Tibial nerve (tissue), 4 donors: ENCODE results near the gene PPP2R2C. TPM values are rescaled to one million over a fixed set of nuclear protein-coding genes. Genes with fewer than 3 reads are reported as not detected.

Experiments
- DNase-seq, 2 donors: peaks; one replicate each; pipeline ENCODE4 v3.0.0-alpha.2; 2019; ENCODE audit warnings: low spot score in 2 of 2
- H3K27ac ChIP-seq, 4 donors: fragments of 200-600 bp; sonication (generic) in 3 of 4; one replicate each; pipeline ENCODE4 v1.5.1; 2017 to 2019; ENCODE audit warnings: mild to moderate bottlenecking in 1 of 4
- H3K27me3 ChIP-seq, 2 donors: fragments of 200-600 bp; sonication (generic) in 1 of 2; one replicate each; pipeline versions ENCODE4 v1.5.1 to v1.6.0; 2017 to 2019
- H3K36me3 ChIP-seq, 3 donors: fragments of 200-600 bp; sonication (generic); one replicate each; pipeline ENCODE4 v1.5.1; 2018 to 2019
- H3K4me1 ChIP-seq, 4 donors: fragments of 200-600 bp; sonication (generic) in 3 of 4; one replicate each; pipeline ENCODE4 v1.5.1; 2017 to 2019
- H3K4me3 ChIP-seq, 4 donors: fragments of 200-600 bp; sonication (generic) in 3 of 4; one replicate each; pipeline ENCODE4 v1.5.1; 2017 to 2019; ENCODE audit warnings: mild to moderate bottlenecking in 1 of 4, moderate library complexity in 1 of 4
- H3K9me3 ChIP-seq, 4 donors: fragments of 200-600 bp; sonication (generic) in 3 of 4; one replicate each; pipeline ENCODE4 v1.5.1; 2017 to 2019
- EP300 ChIP-seq, 2 donors: sonication (generic); formaldehyde crosslinking; IDR thresholded peaks; one replicate each; pipeline ENCODE4 v1.6.1; 2017; ENCODE audit warnings: antibody characterized with exemption in 2 of 2, mild to moderate bottlenecking in 1 of 2
- POLR2A ChIP-seq, 2 donors: fragments of 450-650 bp; IDR thresholded peaks; one replicate each; pipeline ENCODE4 v1.6.1; 2017; ENCODE audit warnings: antibody characterized with exemption in 2 of 2, mild to moderate bottlenecking in 2 of 2, moderate library complexity in 2 of 2
- WGBS, 2 donors: methylation state at CpG; one replicate each; pipeline ENCODE4 v1.1.5; 2018; 5-methylcytosine and 5-hydroxymethylcytosine counted together
- total RNA-seq, 4 donors: library from RNA; depleted of rRNA; stranded (reverse); fragments of >200 nt; gene quantifications; one replicate each; pipeline ENCODE4 v1.1.0, GENCODE V29; 2016
- TF ChIP-seq, protein P1 (sequence below), 5 experiments: fragments of 200-600 bp in 3 of 5; fragments of 450-650 bp in 2 of 5; sonication (generic) in 3 of 5; IDR thresholded peaks; one replicate each; pipeline ENCODE4 v1.5.1; 2016 to 2019; ENCODE audit warnings: antibody characterized with exemption in 5 of 5, mild to moderate bottlenecking in 3 of 5, moderate library complexity in 2 of 5

PPP2R2C gene
- total RNA-seq, 4 donors from 2014 or later = under 0.01 to 0.66 (median 0.42) TPM; not detected in 1

DNA sequence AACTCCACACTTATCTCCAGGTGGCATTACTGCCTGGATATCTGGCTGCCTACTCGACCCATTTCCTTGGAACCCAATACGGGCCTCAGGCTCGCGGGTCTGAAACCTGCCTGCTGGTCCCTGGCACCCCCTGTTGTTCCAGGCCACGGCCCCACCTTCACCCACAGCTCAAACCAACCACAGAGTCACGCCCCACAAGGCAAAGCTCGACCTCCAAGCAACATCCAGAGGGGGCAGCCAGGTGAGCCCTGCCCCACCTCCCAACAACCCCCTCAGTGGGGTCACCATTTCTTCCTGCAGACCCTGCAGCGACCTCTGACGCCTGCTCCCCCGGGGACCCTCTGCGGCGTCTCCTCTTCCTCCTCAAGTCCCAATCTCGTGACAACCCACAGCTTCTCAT lies 126.5 kb downstream of the PPP2R2C start:
- Histone ChIP-seq H3K4me3 (no peak overlapping the region), H3K9me3 (peaks cover 0 to 13% (median 0%) of the 10 kb centered on the region in 4 donors), H3K27me3 (peaks cover 0 to 11% of the 10 kb centered on the region in 2 donors), H3K27ac (no peak overlapping the region), H3K36me3 (no peaks in the 10 kb centered on the region), H3K4me1 (peaks cover 0 to 10% (median 0%) of the 10 kb centered on the region in 4 donors)
- DNase-seq = no peak
- TF ChIP-seq, protein P1, sequence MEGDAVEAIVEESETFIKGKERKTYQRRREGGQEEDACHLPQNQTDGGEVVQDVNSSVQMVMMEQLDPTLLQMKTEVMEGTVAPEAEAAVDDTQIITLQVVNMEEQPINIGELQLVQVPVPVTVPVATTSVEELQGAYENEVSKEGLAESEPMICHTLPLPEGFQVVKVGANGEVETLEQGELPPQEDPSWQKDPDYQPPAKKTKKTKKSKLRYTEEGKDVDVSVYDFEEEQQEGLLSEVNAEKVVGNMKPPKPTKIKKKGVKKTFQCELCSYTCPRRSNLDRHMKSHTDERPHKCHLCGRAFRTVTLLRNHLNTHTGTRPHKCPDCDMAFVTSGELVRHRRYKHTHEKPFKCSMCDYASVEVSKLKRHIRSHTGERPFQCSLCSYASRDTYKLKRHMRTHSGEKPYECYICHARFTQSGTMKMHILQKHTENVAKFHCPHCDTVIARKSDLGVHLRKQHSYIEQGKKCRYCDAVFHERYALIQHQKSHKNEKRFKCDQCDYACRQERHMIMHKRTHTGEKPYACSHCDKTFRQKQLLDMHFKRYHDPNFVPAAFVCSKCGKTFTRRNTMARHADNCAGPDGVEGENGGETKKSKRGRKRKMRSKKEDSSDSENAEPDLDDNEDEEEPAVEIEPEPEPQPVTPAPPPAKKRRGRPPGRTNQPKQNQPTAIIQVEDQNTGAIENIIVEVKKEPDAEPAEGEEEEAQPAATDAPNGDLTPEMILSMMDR (IDR thresholded peaks at IDR 0.05) = no peak
- TF ChIP-seq POLR2A (IDR thresholded peaks at IDR 0.05) (no peak), EP300 (IDR thresholded peaks at IDR 0.05) (no peak)
- WGBS, 2 donors = 80 to 81% methylated on average over 13 of the region's 13 CpGs

DNA sequence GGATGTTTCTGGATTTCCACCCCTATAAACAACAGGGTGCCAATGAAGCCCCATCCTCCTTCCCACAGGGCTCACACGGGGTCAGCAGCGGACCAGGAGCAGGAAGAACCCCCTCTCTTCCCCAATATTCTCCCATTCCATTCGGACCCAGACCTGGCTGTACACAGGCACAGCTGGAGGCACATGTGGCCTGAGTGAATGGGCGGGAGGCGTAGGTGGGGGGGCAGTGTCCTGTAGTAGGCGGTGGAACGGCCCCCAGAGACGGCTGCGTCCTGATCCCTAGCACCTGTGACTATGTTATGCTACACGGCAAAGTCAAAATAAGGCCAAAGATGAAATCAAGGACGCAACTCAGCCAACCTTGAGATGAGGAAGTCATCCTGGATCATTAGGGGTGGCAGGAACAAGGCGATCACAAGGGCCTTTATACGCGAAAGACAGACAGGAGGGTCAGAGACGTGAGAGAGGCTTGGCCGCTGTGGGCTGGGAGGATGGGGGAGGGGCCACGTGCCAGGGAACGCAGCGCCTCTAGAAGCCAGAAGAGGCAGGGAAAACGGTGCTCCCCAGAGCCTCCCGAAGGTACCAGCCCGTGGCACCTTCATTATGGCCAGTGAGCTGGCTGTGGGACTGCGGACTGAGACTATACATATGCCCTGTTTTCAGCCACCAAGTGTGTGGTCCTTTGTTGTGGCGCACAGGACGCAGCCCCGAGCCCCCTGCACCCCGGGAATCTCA lies 127.2 kb downstream of the PPP2R2C start:
- DNase-seq = no peak
- H3K4me1 ChIP-seq = peaks cover 0 to 10% (median 0%) of the 10 kb centered on the region in 4 donors
- TF ChIP-seq POLR2A (IDR thresholded peaks at IDR 0.05) (no peak), EP300 (IDR thresholded peaks at IDR 0.05) (no peak)
- TF ChIP-seq, protein P1 (IDR thresholded peaks at IDR 0.05) = no peak
- no peak overlapping the region for H3K4me3 ChIP-seq
- H3K27ac ChIP-seq = no peak overlapping the region
- no peaks in the 10 kb centered on the region for H3K36me3 ChIP-seq
- H3K27me3 ChIP-seq = peaks cover 0 to 17% of the 10 kb centered on the region in 2 donors
- peaks cover 0 to 13% (median 0%) of the 10 kb centered on the region in 4 donors for H3K9me3 ChIP-seq
- 74 to 78% methylated on average over 27 of the region's 27 CpGs for whole genome bisulfite sequencing, 2 donors

GRCh38 chr4:6343939-6344408 lies 128.4 kb downstream of the PPP2R2C start:
- Histone ChIP-seq H3K36me3 (no peaks in the 10 kb centered on the region), H3K27ac (no peak overlapping the region), H3K27me3 (peaks cover 0 to 30% of the 10 kb centered on the region in 2 donors), H3K4me3 (no peak overlapping the region), H3K4me1 (no peaks in the 10 kb centered on the region), H3K9me3 (peaks cover 0 to 13% (median 0%) of the 10 kb centered on the region in 4 donors)
- TF ChIP-seq POLR2A (IDR thresholded peaks at IDR 0.05) = no peak
- TF ChIP-seq EP300 (IDR thresholded peaks at IDR 0.05) = no peak
- TF ChIP-seq, protein P1 (IDR thresholded peaks at IDR 0.05) = no peak
- 65 to 67% methylated on average over 11 of the region's 11 CpGs for WGBS, 2 donors
- no peak for DNase-seq

GRCh38 chr4:6342530-6343293 lies 129.7 kb downstream of the PPP2R2C start:
- peak in 1 of 2 donors; percentile 52 for DNase-seq
- TF ChIP-seq, protein P1 (IDR thresholded peaks at IDR 0.05) = no peak
- TF ChIP-seq EP300 (IDR thresholded peaks at IDR 0.05) = no peak
- TF ChIP-seq POLR2A (IDR thresholded peaks at IDR 0.05) = no peak
- Histone ChIP-seq H3K27me3 (peaks cover 0 to 43% of the 10 kb centered on the region in 2 donors), H3K4me3 (no peak overlapping the region), H3K27ac (no peak overlapping the region), H3K4me1 (peaks cover 0 to under 1% (median 0%) of the 10 kb centered on the region in 4 donors), H3K36me3 (no peaks in the 10 kb centered on the region), H3K9me3 (peaks cover 0 to 13% (median 0%) of the 10 kb centered on the region in 4 donors)
- WGBS, 2 donors = 57 to 58% methylated on average over 23 of the region's 23 CpGs
